RPMI7951 (cell line): ENCODE results near the gene AKAP13. TPM values are rescaled to one million over a fixed set of nuclear protein-coding genes. Genes with fewer than 3 reads are reported as not detected.
"Not testable (repeated sequence)": the region's sequence is repeated elsewhere in the genome, so short reads cannot be mapped to it uniquely, and the experiment has no call there.

Experiments used
- DNase-seq: peaks from one replicate; pipeline ENCODE4 v3.0.0-alpha.2; 2012; ENCODE audit warnings: low read depth
- total RNA-seq: library from RNA; depleted of rRNA; stranded (reverse); fragments of >200 nt; shearing (Covaris generic); gene quantifications from 2 replicates; pipeline ENCODE4 v1.2.3, GENCODE V29; 2014

Gene AKAP13
- total RNA-seq, 1 experiment from 2014 or later: 28.5 TPM

DNA sequence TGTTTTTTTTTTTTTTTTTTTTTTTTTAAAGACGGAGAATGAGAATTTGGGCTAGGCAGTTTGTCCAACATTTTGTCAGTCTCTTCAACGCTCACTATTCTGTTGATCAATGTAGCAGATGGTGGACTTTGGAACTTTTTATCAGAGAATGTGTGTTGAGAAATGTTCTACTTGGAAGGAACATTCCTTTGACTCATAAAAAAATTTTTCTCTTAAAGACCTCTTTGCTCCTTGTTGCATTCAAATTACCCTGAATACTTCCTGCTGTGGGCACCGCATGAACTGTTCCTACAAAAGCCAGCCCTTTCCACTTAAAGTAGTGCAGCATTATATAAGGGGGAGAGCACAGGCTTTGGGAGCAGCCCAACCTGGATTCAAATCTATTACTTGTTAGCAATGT, 182.9 kb downstream of the AKAP13 start:
- no peak for DNase-seq

DNA sequence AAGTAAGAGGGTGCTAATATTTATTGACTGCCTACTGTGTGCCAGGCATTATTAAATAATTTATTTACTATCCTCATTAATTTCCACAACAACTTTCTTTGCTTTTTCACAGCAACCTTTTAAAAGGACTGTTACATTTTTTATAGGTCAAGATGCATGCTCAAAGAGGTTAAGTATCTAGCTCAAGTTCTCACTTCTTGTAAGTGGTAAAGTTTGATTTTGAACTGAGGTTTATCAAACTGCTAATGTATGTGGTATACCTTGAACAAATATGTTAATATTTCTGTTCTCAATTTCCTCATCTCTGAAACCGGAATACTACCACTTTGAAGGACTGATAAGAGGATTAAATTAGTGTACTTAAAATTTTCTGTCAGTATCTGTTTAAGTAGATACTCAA, 183.3 kb downstream of the AKAP13 start:
- DNase-seq: no peak

DNA sequence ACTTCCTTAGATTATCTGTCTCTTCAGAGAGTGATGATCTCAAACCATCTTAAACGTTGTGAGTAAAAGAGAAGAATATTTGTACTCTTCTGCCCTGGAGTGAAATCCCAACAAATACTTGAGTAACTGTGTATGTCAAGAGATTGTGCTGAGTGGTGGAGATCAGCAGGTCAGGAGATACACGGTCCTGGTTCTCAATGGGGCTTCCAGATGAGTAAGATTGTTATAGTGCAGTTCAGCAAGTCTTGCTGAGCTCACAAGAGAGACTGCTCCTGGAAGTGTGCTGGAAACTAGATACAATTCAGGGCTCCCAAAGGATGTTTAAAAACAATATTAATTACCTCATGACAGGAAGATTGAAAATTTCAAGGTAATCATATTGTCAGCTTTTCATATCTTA, 184.3 kb downstream of the AKAP13 start:
- DNase-seq: no peak

DNA sequence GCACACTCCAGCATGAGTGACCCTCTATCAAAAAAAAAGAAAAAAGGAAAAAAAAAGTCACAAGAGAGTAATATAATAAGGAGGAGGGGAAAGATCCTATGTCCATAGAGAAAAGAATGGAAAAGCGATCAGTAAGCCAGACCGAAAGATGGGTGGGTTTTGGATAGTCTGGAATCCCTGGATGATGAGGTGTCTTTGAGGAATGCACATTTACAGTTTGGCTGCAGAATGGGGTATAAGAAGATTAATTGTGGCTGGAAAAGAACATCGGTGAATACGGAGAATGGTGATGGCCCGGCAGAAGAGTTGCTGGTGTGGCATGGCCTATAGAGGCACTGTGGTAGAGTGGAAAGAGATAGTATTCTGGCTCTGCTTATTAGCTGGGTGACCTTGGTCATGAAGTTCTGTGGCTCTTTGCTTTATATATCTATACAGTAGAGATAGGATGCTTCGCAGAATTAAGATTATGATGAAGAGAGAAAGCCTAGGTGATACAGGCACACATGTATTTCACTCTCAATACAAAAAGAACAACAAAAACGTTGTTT, 187.9 kb downstream of the AKAP13 start:
- no peak for DNase-seq

DNA sequence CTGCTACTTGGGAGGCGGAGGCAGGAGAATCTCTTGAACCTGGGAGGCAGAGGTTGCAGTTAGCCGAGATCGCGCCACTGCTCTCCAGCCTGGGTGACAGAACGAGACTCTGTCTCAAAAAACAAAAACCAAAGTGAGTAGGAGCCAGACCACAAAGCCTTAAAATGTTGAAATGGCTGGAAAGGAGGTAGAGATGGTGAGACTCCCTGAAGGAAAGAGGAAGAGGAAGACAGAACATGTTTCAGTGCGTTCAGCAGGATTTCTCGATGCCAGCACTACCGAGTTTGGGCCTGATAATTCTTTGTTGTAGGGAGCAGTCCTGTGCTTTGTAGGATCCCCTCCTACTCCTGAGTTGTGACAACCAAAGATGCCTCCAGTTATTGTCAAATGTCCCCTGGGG, 189.9 kb downstream of the AKAP13 start:
- no peak for DNase-seq

DNA sequence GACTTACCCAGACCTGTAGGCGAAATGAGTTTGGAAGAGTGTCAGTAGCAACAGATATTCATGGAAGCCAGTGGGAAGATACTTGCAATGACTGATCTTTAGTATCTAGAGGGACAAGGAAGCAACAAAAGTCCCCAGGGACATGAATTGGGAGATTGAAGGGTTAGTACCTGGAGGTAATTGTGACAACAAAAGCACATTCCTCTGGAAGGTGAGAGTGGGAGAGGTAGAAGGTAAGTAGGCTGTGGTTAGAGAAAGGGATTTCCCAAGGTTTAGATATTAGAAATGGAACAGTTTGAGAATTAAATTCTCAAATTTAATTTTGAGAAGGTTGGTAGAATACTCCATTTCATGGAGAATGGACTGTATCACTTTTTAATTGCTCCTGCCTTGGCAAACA, 191.4 kb downstream of the AKAP13 start:
- no peak for DNase-seq

DNA sequence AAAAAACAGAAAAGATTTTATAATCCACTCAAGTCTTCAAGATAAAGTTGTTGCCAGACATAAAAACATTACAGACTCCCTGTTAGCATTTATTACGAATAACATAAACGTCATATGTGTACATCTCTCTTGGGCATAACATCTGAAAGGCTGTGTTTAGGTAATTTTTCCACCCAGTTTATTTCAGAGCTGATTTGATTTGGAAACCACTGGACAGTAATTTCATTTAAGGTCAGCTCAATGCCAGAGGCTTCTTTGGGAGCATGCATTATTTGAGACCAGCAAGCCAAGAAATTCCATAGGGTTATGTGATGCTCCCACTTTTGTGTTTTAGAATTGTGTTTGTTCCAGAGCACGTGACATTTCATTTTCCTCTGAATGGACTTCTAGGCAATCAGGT, 196.0 kb downstream of the AKAP13 start:
- no peak for DNase-seq

DNA sequence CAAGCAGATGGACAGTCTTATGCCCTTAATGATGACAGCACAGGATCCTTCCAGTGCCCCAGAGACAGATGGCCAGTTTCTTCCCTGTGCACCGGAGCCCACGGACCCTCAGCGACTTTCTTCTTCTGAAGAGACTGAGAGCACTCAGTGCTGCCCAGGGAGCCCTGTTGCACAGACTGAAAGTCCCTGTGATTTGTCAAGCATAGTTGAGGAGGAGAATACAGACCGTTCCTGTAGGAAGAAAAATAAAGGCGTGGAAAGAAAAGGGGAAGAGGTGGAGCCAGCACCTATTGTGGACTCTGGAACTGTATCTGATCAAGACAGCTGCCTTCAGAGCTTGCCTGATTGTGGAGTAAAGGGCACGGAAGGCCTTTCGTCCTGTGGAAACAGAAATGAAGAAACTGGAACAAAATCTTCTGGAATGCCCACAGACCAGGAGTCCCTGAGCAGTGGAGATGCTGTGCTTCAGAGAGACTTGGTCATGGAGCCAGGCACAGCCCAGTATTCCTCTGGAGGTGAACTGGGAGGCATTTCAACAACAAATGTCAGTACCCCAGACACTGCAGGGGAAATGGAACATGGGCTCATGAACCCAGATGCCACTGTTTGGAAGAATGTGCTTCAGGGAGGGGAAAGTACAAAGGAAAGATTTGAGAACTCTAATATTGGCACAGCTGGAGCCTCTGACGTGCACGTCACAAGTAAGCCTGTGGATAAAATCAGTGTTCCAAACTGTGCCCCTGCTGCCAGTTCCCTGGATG, 198.7 kb downstream of the AKAP13 start:
- DNase-seq: no peak

DNA sequence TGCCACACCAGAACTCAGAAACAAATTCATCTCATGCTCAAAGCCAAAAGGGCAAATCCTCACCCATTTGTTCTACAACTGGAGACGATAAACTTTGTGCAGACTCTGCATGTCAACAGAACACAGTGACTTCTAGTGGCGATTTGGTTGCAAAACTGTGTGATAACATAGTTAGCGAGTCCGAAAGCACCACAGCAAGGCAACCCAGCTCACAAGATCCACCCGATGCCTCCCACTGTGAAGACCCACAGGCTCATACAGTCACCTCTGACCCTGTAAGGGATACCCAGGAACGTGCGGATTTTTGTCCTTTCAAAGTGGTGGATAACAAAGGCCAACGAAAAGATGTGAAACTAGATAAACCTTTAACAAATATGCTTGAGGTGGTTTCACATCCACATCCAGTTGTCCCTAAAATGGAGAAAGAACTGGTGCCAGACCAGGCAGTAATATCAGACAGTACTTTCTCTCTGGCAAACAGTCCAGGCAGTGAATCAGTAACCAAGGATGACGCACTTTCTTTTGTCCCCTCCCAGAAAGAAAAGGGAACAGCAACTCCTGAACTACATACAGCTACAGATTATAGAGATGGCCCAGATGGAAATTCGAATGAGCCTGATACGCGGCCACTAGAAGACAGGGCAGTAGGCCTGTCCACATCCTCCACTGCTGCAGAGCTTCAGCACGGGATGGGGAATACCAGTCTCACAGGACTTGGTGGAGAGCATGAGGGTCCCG, 199.7 kb downstream of the AKAP13 start:
- no peak for DNase-seq

DNA sequence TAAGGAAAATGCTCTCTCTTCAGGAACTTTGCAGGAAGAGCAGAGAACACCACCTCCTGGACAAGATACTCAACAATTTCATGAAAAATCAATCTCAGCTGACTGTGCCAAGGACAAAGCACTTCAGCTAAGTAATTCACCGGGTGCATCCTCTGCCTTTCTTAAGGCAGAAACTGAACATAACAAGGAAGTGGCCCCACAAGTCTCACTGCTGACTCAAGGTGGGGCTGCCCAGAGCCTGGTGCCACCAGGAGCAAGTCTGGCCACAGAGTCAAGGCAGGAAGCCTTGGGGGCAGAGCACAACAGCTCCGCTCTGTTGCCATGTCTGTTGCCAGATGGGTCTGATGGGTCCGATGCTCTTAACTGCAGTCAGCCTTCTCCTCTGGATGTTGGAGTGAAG, 200.5 kb downstream of the AKAP13 start:
- peak; percentile 9 for DNase-seq

DNA sequence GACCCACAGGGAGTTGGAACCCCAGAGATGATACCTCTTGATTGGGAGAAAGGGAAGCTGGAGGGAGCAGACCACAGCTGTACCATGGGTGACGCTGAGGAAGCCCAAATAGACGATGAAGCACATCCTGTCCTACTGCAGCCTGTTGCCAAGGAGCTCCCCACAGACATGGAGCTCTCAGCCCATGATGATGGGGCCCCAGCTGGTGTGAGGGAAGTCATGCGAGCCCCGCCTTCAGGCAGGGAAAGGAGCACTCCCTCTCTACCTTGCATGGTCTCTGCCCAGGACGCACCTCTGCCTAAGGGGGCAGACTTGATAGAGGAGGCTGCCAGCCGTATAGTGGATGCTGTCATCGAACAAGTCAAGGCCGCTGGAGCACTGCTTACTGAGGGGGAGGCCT, 201.1 kb downstream of the AKAP13 start:
- no peak for DNase-seq

DNA sequence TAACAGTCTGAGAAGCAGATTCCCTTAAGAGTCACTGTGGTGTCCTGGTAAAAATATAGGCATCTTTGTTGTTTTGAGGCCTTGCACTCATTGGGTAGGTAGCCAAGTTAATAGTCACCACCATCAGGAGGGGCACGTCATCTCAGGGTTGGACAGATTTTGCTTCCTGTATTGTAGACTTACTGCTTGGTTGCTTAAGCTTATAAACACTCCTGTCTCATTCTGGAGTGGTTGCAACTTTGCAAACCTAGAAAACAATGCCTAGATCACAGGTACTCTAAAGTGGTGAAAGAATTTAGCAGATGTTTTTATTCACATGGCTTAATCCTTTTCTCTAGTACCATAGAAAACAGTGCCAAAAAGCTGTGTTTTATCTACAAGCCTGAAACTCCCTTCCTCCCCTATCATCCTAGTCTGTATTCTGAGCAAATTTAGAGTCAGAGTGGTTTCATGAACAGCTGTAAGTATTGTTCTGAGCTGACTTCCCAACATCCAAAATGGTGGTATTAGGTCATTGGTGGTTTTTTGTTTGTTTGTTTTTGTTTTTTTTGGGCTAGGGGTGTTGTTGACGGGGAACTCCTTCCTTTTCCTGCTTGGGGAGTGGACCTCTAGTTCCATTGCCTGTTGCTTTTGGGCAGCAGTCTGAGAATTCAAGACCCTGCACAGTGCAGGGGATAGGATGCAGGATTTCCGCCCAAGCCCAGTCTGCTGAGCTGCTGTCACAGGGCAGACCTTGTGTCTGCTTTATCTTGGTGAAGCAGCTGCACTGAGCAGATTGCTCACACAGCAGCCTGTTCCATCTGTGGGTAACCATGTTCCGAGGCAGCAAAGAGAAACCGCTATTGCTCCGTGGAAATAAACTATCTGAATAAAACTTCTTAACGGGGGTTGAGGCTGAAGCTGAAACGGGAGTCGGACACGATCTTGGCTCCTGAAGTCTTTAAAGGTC, 202.0 kb downstream of the AKAP13 start:
- DNase-seq: no peak

DNA sequence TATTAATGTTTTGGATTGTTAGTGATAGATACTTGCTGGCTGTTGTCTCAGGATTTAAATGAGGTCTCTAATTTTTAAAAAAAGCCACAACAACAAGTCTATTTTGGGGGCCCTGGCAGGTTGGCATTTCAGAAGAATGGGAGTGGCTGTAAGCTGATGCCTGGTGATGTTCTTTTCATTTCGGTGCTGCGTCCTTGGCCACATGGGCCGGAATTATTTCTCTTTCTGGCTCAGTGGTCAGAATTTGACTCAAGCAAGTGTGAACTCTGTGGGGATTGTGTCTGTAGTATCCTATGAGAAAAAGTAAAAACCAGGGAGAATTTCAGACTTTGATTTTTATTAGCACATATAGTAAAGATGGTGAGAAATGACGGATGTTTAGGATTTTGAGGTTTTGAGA, 203.0 kb downstream of the AKAP13 start:
- no peak for DNase-seq

DNA sequence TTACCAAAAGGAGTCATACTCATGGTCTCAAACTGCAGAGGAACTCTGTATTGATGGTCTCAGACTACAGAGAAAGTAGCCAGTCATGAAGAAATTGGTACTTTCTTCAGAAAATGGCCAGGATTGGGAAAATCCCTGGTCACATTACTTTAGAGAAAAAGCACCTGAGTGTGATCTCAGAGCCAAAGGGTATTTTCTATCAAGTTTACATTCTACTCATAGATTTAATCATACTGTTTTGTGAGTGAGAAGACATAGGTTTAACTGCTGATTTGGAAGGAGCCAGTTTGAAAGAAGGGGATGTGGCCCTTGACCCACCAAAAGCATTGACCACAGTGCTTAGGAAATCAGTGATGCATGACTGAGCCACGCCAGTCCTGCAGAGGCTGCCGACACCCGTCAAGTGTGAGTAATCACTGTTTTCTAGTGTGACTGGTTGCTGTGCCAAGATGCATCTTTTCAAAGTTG, 203.6 kb downstream of the AKAP13 start:
- DNase-seq: no peak

DNA sequence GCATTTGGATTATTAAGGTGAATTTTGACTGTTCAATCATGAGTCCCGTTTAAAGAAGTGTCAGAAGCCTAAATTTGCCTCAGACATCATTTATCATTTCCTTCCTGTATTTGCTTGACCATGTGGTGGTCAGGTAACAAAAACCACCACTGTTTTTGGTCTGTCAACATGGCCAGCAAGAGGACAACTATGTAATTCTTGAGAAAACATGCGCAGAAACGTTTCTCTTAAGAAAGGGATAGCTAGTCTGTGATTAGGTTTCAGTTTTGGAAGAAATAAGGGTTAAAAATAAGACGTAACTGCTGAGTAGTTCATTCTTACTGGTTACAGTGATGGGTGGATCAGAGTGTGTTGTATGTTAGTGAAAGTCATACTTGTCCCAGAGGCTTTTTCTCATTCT, 204.5 kb downstream of the AKAP13 start:
- DNase-seq: no peak

DNA sequence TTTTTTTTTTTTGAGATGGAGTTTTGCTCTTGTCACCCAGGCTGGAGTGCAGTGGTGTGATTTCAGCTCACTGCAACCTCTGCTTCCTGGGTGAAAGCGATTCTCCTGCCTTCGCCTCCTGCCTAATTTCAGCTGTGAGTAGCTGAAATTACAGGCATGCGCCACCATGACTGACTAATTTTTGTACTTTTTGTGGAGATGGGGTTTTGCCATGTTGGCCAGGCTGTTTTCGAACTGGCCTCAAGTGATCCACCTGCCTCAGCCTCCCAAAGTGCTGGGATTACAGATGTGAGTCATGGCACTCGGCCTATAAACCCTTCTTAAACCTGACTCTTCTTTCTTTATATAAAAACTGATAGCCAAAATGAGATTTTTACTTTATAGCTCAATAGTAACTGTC, 205.8 kb downstream of the AKAP13 start:
- DNase-seq: not testable (repeated sequence)

DNA sequence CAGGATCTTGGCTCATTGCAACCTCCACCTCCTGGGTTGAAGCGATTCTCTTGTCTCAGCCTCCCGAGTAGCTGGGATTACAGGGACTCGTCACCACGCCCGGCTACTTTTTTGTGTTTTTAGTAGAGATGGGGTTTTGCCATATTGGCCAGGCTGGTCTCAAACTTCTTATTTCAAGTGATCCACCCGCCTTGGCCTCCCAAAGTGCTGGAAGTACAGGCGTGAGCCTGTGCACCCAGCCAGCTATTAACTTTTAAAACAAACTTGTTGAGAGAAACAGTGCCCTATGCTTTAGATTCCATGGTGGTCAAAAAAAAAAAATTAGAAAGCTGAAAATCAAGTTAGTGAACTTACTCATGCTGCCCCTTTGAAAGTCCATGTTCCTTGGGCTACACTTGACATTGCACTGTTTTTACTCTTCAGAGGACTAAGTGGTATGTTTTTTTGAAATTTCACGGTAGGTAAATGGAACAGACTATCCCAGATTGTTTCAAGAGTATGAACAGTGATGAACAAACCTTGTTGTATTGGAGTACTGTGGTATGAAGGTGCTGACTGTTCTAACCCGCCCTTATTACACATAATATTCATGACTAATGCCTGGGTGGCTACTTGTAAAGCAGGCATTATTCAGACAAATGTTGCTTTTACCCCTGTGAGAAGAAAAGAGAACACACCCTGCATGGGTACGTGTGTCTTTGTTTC, 207.5 kb downstream of the AKAP13 start:
- peak; percentile 61 for DNase-seq

DNA sequence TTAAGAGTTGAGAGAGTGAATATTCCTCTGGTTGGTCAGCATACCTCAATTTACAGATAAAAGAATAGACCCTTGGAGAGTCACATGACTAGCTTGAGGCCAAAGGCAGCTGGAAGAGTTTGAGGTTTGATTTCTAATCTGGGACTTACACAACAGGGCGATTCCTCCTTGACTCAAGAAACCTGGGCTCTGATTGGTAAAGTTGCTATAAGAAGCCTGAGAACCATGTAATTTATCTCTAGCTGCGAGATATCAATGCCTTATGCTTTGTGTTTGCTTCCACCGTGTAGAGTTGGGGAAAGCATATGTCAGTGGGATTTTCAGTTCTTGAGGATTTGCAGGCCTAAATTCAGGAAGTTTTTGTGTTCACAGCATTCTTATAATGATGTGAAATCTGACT, 208.3 kb downstream of the AKAP13 start:
- peak; percentile 66 for DNase-seq

DNA sequence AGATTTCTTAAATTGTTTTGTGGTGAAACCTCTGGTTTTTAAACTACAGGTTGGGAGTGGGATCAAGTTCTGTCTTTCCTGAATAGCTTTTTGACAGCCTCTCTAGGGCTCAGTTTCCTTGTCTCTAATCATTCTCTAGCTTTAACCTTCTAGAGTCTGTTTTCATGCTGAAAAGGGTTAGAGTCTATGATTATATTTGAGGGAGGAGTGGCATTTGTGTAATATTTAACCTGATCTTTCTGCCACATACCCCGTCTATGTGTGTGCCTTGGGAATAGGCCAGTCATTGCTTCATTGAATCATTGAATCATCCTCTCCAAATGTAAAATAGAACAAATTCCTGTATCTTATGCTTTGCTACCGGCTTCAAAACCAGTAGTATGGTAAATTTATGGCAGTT, 209.4 kb downstream of the AKAP13 start:
- no peak for DNase-seq

DNA sequence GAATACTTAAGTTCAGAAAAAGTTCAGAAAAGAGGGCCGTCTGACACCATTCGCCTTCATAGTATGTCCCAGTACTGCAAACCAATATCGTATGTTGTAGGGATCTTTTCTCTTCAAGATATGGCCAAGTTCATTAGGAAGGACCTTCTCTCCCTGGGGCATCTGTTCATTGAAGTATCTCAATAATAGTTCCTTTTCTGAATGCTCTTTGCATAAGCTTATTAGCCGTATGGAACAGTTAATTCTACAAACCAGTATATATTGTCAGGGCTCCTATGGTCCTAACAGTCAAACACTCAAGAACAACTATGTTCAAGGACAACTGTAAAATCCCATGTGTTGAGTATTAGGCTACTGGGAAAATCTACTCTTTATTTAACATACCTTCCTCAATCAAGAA, 211.2 kb downstream of the AKAP13 start:
- DNase-seq: no peak

DNA sequence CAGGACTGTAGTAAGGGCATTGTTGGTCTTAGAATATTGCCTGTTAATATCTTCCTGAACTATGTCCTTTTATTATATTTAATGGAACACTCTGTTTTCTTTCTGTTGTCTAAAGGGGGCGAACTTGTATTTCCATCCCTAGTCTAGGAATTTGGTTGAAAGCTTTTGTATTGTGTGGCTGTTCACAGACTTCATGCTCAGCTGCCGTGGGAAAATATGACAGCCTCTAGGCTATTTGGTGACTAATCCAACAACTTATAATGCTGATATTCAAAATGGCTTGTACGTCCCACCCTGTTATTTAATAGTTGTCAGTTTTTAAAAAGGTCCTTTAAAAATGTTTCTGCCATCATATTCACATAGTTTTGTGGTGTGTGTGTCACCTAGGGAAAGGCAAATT, 211.7 kb downstream of the AKAP13 start:
- peak; percentile 90 for DNase-seq
